Middle frontal gyrus (tissue), 1 donor: ENCODE results near the gene KCNJ15.
"Not testable (repeated sequence)": the region's sequence is repeated elsewhere in the genome, so short reads cannot be mapped to it uniquely, and the experiment has no call there.

Experiments
- DNase-seq: peaks from one replicate; pipeline ENCODE4 v3.0.0-alpha.2; 2015; ENCODE audit warnings: low spot score; ENCODE audit errors: extremely low spot score

KCNJ15 gene

GRCh38 chr21:38244885-38245869 is 11.6 kb upstream of the KCNJ15 start:
- no peak for DNase-seq

GRCh38 chr21:38246511-38246910 is 10.3 kb upstream of the KCNJ15 start:
- DNase-seq: no peak

GRCh38 chr21:38247054-38247453 is 9.7 kb upstream of the KCNJ15 start:
- DNase-seq: not testable (repeated sequence)

GRCh38 chr21:38247738-38248510 is 8.9 kb upstream of the KCNJ15 start:
- no peak for DNase-seq

GRCh38 chr21:38249256-38249655 is 7.5 kb upstream of the KCNJ15 start:
- DNase-seq: no peak

GRCh38 chr21:38249696-38250278 is 7.0 kb upstream of the KCNJ15 start:
- no peak for DNase-seq

- DNase-seq: no peak
Observed at GRCh38 chr21:38250991-38251418, 5.8 kb upstream of the KCNJ15 start.

- no peak for DNase-seq
Observed at GRCh38 chr21:38254970-38255369, 1.8 kb upstream of the KCNJ15 start.

- no peak for DNase-seq
Observed at GRCh38 chr21:38255571-38256117, 1.1 kb upstream of the KCNJ15 start.

- DNase-seq: no peak
Observed at GRCh38 chr21:38257667-38258066, 876 bp downstream of the KCNJ15 start.

- DNase-seq: no peak
Observed at GRCh38 chr21:38258521-38259485, 2.0 kb downstream of the KCNJ15 start.

GRCh38 chr21:38259665-38260064 is 2.9 kb downstream of the KCNJ15 start:
- no peak for DNase-seq

GRCh38 chr21:38260426-38260825 is 3.6 kb downstream of the KCNJ15 start:
- DNase-seq: no peak

GRCh38 chr21:38261851-38262250 is 5.1 kb downstream of the KCNJ15 start:
- DNase-seq: no peak

GRCh38 chr21:38263493-38263892 is 6.7 kb downstream of the KCNJ15 start:
- DNase-seq: no peak

GRCh38 chr21:38264571-38264970 is 7.8 kb downstream of the KCNJ15 start:
- no peak for DNase-seq

GRCh38 chr21:38265166-38265565 is 8.4 kb downstream of the KCNJ15 start:
- DNase-seq: no peak

- DNase-seq: no peak
Observed at GRCh38 chr21:38266732-38267131, 9.9 kb downstream of the KCNJ15 start.

- no peak for DNase-seq
Observed at GRCh38 chr21:38267136-38267755, 10.5 kb downstream of the KCNJ15 start.
